GM18517 (cell line): ENCODE measurements around the gene PYCR2.
"Not testable (repeated sequence)": the region's sequence is repeated elsewhere in the genome, so short reads cannot be mapped to it uniquely, and the experiment has no call there.

Experiments
- ATAC-seq: cut with Tn5 transposase; IDR thresholded peaks from one replicate; pipeline ENCODE4 v1.9.1; 2021; ENCODE audit warnings: mild to moderate bottlenecking, moderate library complexity; ENCODE audit not compliant: unreplicated experiment

Gene PYCR2

GRCh38 chr1:225923692-225924555 lies at the start of gene PYCR2:
TSS of gene PYCR2 (minus strand) at chr1:225924250. CDS start at chr1:225924110, 140 bp downstream.
- peak; percentile 96 for ATAC-seq

- ATAC-seq = no peak
Observed at GRCh38 chr1:225973158-225973557, 49.1 kb upstream of the PYCR2 start.

- ATAC-seq = no peak
Observed at GRCh38 chr1:225972344-225973152, 48.5 kb upstream of the PYCR2 start.

- not testable (repeated sequence) for ATAC-seq
Observed at GRCh38 chr1:225970592-225971157, 46.6 kb upstream of the PYCR2 start.

GRCh38 chr1:225969751-225970150 lies 45.7 kb upstream of the PYCR2 start:
- ATAC-seq = not testable (repeated sequence)

GRCh38 chr1:225965231-225965630 lies 41.2 kb upstream of the PYCR2 start:
- ATAC-seq = no peak

- ATAC-seq = no peak
Observed at GRCh38 chr1:225963735-225964530, 39.9 kb upstream of the PYCR2 start.

GRCh38 chr1:225962440-225962975 lies 38.5 kb upstream of the PYCR2 start:
- ATAC-seq = peak; percentile 52

GRCh38 chr1:225961659-225962439 lies 37.8 kb upstream of the PYCR2 start:
- no peak for ATAC-seq

GRCh38 chr1:225958041-225958440 lies 34.0 kb upstream of the PYCR2 start:
- ATAC-seq = no peak

GRCh38 chr1:225954753-225955152 lies 30.7 kb upstream of the PYCR2 start:
- no peak for ATAC-seq

- ATAC-seq = no peak
Observed at GRCh38 chr1:225953315-225953714, 29.3 kb upstream of the PYCR2 start.

- no peak for ATAC-seq
Observed at GRCh38 chr1:225950905-225951497, 27.0 kb upstream of the PYCR2 start.

GRCh38 chr1:225949041-225949440 lies 25.0 kb upstream of the PYCR2 start:
- no peak for ATAC-seq

- ATAC-seq = no peak
Observed at GRCh38 chr1:225946803-225947202, 22.8 kb upstream of the PYCR2 start.

- ATAC-seq = no peak
Observed at GRCh38 chr1:225946082-225946620, 22.1 kb upstream of the PYCR2 start.

- ATAC-seq = no peak
Observed at GRCh38 chr1:225945564-225945963, 21.5 kb upstream of the PYCR2 start.

GRCh38 chr1:225944951-225945350 lies 20.9 kb upstream of the PYCR2 start:
- peak; percentile 63 for ATAC-seq

- no peak for ATAC-seq
Observed at GRCh38 chr1:225944387-225944786, 20.3 kb upstream of the PYCR2 start.
